ENCODE data around the gene GOPC.

- TF ChIP-seq CTCF (IDR thresholded peaks at IDR 0.05) (no peak), POLR2A (IDR thresholded peaks at IDR 0.05) (no peak)
Measured at GRCh38 chr6:117597755-117598154, 4.6 kb downstream of the GOPC start.
